GM23338 (cell line): ENCODE results near the gene GPR135.

ENCODE experiments used
- CREB1 ChIP-seq: fragments of 250-450 bp; sonication (Bioruptor Pico); IDR thresholded peaks from 2 replicates; pipeline ENCODE4 v1.5.0; 2020; ENCODE audit warnings: low read depth, mild to moderate bottlenecking, moderate library complexity
- CTCF ChIP-seq, 2 experiments: fragments of 200-600 bp in 1 of 2; sonication (generic) in 1 of 2; conservative IDR thresholded peaks; 2 replicates each; pipeline versions ENCODE4 v1.5.1 to v1.6.1; 2016 to 2017; ENCODE audit warnings: antibody characterized with exemption in 2 of 2, low read depth in 2 of 2, mild to moderate bottlenecking in 2 of 2, moderate library complexity in 1 of 2
- ETS1 ChIP-seq: IDR thresholded peaks from 2 replicates; pipeline ENCODE4 v1.6.1; 2016; ENCODE audit warnings: antibody characterized with exemption
- EZH2 ChIP-seq: fragments of 200-600 bp; sonication (generic); IDR thresholded peaks from one replicate; pipeline ENCODE4 v1.8.0; 2017; ENCODE audit warnings: antibody characterized with exemption, mild to moderate bottlenecking, low read depth; ENCODE audit not compliant: unreplicated experiment
- EZH2phosphoT487 ChIP-seq: fragments of 200-600 bp; sonication (generic); IDR thresholded peaks from one replicate; pipeline ENCODE4 v1.8.1; 2018; ENCODE audit warnings: antibody characterized with exemption; ENCODE audit not compliant: unreplicated experiment
- JUNB ChIP-seq: IDR thresholded peaks from one replicate; pipeline ENCODE4 v1.6.1; 2016; ENCODE audit warnings: antibody characterized with exemption; ENCODE audit not compliant: unreplicated experiment
- NANOG ChIP-seq: IDR thresholded peaks from 2 replicates; pipeline ENCODE4 v1.6.1; 2016; ENCODE audit warnings: antibody characterized with exemption, borderline replicate concordance
- POLR2AphosphoS5 ChIP-seq: IDR thresholded peaks from 2 replicates; pipeline ENCODE4 v1.6.1; 2016; ENCODE audit warnings: antibody characterized with exemption, low read depth
- REST ChIP-seq: IDR thresholded peaks from one replicate; pipeline ENCODE4 v1.6.1; 2018; ENCODE audit warnings: antibody characterized with exemption; ENCODE audit not compliant: unreplicated experiment
- STAT1 ChIP-seq: IDR thresholded peaks from one replicate; pipeline ENCODE4 v1.6.1; 2016; ENCODE audit warnings: antibody characterized with exemption; ENCODE audit not compliant: unreplicated experiment
- ZNF114 ChIP-seq: fragments of 250-450 bp; sonication (Bioruptor Pico); IDR thresholded peaks from 2 replicates; pipeline ENCODE4 v1.5.0; 2020; ENCODE audit warnings: mild to moderate bottlenecking, moderate library complexity
- ZNF331 ChIP-seq: fragments of 250-450 bp; sonication (Bioruptor Pico); IDR thresholded peaks from 2 replicates; pipeline ENCODE4 v1.5.0; 2020; ENCODE audit warnings: low read depth, mild to moderate bottlenecking, moderate library complexity
- ZNF462 ChIP-seq: fragments of 250-450 bp; sonication (Bioruptor Pico); IDR thresholded peaks from 2 replicates; pipeline ENCODE4 v1.5.0; 2020; ENCODE audit warnings: mild to moderate bottlenecking, moderate library complexity

GRCh38 chr14:59422069-59422881 lies 42.9 kb downstream of the GPR135 start:
- TF ChIP-seq CTCF (conservative IDR thresholded peaks at IDR 0.05; ENCODE audit: low read depth in 2 of 2) (peak; percentile 45 to 64), REST (no peak), CREB1 (CRISPR knock-in tag) (no peak), EZH2 (no peak), JUNB (no peak), POLR2AphosphoS5 (no peak), ZNF114 (CRISPR knock-in tag) (no peak), NANOG (no peak), ZNF462 (CRISPR knock-in tag) (no peak), EZH2phosphoT487 (no peak), STAT1 (no peak), ETS1 (no peak), ZNF331 (CRISPR knock-in tag) (no peak)
